ENCODE results near the gene COL4A2.

The COL4A2 gene

GRCh38 chr13:110301606-110302553 is 5.2 kb upstream of the COL4A2 start:
- Histone ChIP-seq H3K4me3 (ENCODE audit: low read depth in 1 of 2, low read length in 1 of 2) (no peak overlapping the region), H3K9me3 (no peaks in the 10 kb centered on the region), H3K27ac (no peak overlapping the region), H3K4me1 (ENCODE audit: control insufficient read depth in 1 of 2, insufficient read depth in 1 of 2, low read depth in 1 of 2, low read length in 1 of 2) (no peaks in the 10 kb centered on the region), H3K36me3 (no peaks in the 10 kb centered on the region), H3K27me3 (peaks cover 100% of the 10 kb centered on the region)
- no peak for TF ChIP-seq CTCF (IDR thresholded peaks at IDR 0.05)

DNA sequence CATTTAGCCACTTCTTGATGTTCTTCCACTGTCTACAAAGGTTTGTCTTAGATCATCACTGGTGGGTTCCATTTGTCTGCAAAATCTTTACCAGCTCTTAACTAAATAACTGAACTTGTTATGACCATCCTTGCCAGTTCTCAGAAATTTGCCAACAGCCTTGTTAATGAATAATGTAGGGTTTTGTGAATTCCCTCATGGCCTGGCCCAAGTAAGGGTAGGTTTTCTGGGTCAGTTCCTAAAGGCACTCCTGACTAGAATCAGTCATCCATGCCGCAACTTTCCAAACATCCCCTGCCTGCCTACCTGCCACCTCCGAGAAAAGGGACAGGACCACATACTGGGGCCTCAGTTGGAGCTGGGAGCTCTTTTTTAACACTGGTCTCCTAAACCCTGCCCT is 4.1 kb upstream of the COL4A2 start:
- no peak for TF ChIP-seq CTCF (IDR thresholded peaks at IDR 0.05)
- Histone ChIP-seq H3K27ac (no peak overlapping the region), H3K4me1 (ENCODE audit: control insufficient read depth in 1 of 2, insufficient read depth in 1 of 2, low read depth in 1 of 2, low read length in 1 of 2) (no peaks in the 10 kb centered on the region), H3K9me3 (no peaks in the 10 kb centered on the region), H3K27me3 (peaks cover 100% of the 10 kb centered on the region), H3K4me3 (ENCODE audit: low read depth in 1 of 2, low read length in 1 of 2) (no peak overlapping the region), H3K36me3 (no peaks in the 10 kb centered on the region)

- H3K27ac ChIP-seq = no peak overlapping the region
- H3K9me3 ChIP-seq = no peaks in the 10 kb centered on the region
- H3K27me3 ChIP-seq = peaks cover 100% of the 10 kb centered on the region
- TF ChIP-seq CTCF (IDR thresholded peaks at IDR 0.05) = no peak
- H3K4me3 ChIP-seq (ENCODE audit: low read depth in 1 of 2, low read length in 1 of 2) = no peak overlapping the region
- no peaks in the 10 kb centered on the region for H3K36me3 ChIP-seq
- H3K4me1 ChIP-seq (ENCODE audit: control insufficient read depth in 1 of 2, insufficient read depth in 1 of 2, low read depth in 1 of 2, low read length in 1 of 2) = no peaks in the 10 kb centered on the region
These were observed 3.4 kb upstream of the COL4A2 start for GRCh38 chr13:110303644-110304043.

DNA sequence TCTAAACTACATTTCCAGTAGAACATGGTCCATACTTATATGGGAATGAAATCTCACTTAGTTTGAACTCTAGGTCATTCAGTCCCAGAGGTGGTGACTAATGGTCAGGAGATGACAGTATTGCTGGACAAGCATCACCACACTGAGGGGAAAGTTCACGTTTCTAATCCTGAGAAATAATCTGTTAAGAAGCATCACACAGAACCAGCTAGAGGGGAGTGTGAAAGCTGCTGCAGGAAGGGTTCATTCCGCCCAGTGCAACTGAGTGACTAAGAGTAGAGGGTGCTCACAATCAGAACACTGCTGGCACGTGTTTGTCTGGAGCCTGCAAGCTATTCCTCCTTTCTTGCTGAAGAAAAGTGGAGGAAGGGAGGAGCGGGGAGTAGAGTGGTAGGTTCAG is 2.8 kb upstream of the COL4A2 start:
- Histone ChIP-seq H3K36me3 (no peaks in the 10 kb centered on the region), H3K27me3 (peaks cover 100% of the 10 kb centered on the region), H3K27ac (no peak overlapping the region), H3K4me3 (ENCODE audit: low read depth in 1 of 2, low read length in 1 of 2) (no peak overlapping the region), H3K9me3 (no peaks in the 10 kb centered on the region), H3K4me1 (ENCODE audit: control insufficient read depth in 1 of 2, insufficient read depth in 1 of 2, low read depth in 1 of 2, low read length in 1 of 2) (no peaks in the 10 kb centered on the region)
- TF ChIP-seq CTCF (IDR thresholded peaks at IDR 0.05) = no peak

DNA sequence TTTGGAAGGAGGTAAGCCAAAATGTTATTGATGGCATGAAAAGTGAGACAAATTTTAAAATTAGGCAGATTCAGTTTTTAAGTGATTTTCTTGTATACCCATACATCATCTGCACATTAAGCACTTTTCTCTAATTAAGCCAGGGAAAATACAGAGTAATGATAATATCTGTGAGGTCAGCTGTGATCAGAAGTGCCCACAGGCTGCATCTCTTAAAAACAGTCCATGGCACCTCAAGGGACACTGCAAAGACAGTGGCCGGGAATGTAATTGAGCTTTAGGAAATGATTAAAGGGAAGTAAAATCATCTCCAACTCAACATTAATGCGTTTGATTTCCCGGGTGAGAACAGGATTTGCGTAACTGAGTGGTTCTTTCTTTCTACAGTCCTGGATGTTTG is 2.1 kb upstream of the COL4A2 start:
- no peak for TF ChIP-seq CTCF (IDR thresholded peaks at IDR 0.05)

More for the DNA sequence above, 2.1 kb upstream of the COL4A2 start:
- Histone ChIP-seq H3K4me3 (ENCODE audit: low read depth in 1 of 2, low read length in 1 of 2) (no peak overlapping the region), H3K27me3 (peaks cover 100% of the 10 kb centered on the region), H3K4me1 (ENCODE audit: control insufficient read depth in 1 of 2, insufficient read depth in 1 of 2, low read depth in 1 of 2, low read length in 1 of 2) (no peaks in the 10 kb centered on the region), H3K9me3 (no peaks in the 10 kb centered on the region), H3K36me3 (no peaks in the 10 kb centered on the region), H3K27ac (no peak overlapping the region)

Measured in neutrophil (primary cell).